Sigmoid colon (tissue), 4 donors: ENCODE data around the gene MTA3.
"Not testable (repeated sequence)": the region's sequence is repeated elsewhere in the genome, so short reads cannot be mapped to it uniquely, and the experiment has no call there.

Experiments used
- POLR2AphosphoS5 ChIP-seq, 4 donors: sonication (generic); formaldehyde crosslinking; IDR thresholded peaks; one replicate each; pipeline ENCODE4 v1.6.1; 2017; ENCODE audit warnings: antibody characterized with exemption in 4 of 4
- TF ChIP-seq, protein P1 (sequence below), 4 experiments: fragments of 450-650 bp in 3 of 4; fragments of 200-600 bp in 1 of 4; IDR thresholded peaks; one replicate each; pipeline ENCODE4 v1.5.1; 2016 to 2019; ENCODE audit warnings: antibody characterized with exemption in 4 of 4, mild to moderate bottlenecking in 3 of 4, moderate library complexity in 2 of 4

- TF ChIP-seq POLR2AphosphoS5 (IDR thresholded peaks at IDR 0.05): not testable (repeated sequence)
- TF ChIP-seq, protein P1, sequence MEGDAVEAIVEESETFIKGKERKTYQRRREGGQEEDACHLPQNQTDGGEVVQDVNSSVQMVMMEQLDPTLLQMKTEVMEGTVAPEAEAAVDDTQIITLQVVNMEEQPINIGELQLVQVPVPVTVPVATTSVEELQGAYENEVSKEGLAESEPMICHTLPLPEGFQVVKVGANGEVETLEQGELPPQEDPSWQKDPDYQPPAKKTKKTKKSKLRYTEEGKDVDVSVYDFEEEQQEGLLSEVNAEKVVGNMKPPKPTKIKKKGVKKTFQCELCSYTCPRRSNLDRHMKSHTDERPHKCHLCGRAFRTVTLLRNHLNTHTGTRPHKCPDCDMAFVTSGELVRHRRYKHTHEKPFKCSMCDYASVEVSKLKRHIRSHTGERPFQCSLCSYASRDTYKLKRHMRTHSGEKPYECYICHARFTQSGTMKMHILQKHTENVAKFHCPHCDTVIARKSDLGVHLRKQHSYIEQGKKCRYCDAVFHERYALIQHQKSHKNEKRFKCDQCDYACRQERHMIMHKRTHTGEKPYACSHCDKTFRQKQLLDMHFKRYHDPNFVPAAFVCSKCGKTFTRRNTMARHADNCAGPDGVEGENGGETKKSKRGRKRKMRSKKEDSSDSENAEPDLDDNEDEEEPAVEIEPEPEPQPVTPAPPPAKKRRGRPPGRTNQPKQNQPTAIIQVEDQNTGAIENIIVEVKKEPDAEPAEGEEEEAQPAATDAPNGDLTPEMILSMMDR (IDR thresholded peaks at IDR 0.05): not testable (repeated sequence)
These were observed 36.0 kb downstream of the MTA3 start for GRCh38 chr2:42604341-42604867.
